ENCODE results near the gene AHCYL1.

DNA sequence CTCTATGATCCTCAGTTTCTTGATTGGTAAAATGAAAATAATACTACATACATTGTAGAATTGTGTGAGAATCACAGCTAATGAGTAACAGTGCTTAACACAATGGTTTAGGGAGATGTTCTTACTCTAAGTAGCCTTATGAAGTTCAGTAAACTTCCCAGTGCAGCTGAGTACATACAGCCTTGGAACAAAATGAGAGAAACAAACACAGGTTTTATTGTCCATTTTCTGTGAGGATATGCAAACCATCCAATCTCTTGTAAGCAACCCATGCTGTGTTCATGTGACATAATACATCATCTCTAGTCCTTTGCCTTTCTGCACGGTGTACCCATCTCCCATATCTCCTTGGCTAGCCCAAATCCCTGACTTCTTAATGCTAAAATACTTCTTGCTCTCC is 35.2 kb downstream of the AHCYL1 start:
- TF ChIP-seq, protein P1, sequence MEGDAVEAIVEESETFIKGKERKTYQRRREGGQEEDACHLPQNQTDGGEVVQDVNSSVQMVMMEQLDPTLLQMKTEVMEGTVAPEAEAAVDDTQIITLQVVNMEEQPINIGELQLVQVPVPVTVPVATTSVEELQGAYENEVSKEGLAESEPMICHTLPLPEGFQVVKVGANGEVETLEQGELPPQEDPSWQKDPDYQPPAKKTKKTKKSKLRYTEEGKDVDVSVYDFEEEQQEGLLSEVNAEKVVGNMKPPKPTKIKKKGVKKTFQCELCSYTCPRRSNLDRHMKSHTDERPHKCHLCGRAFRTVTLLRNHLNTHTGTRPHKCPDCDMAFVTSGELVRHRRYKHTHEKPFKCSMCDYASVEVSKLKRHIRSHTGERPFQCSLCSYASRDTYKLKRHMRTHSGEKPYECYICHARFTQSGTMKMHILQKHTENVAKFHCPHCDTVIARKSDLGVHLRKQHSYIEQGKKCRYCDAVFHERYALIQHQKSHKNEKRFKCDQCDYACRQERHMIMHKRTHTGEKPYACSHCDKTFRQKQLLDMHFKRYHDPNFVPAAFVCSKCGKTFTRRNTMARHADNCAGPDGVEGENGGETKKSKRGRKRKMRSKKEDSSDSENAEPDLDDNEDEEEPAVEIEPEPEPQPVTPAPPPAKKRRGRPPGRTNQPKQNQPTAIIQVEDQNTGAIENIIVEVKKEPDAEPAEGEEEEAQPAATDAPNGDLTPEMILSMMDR (optimal IDR thresholded peaks at IDR 0.05 in 1 of 3, IDR thresholded peaks at IDR 0.05 in 1 of 3, conservative IDR thresholded peaks at IDR 0.05 in 1 of 3; ENCODE audit: extremely low read depth in 1 of 3, insufficient read depth in 2 of 3, low read length in 3 of 3), result no peak
- TF ChIP-seq EZH2 (IDR thresholded peaks at IDR 0.05; ENCODE audit: low read length), result no peak
